OCI-LY3 (cell line): ENCODE results near the gene CNGA1.

Experiments used
- CTCF ChIP-seq: fragments of 200-600, 300-600 bp; sonication (generic); IDR thresholded peaks from 2 replicates; pipeline ENCODE4 v1.5.1; 2014; ENCODE audit warnings: antibody characterized with exemption, low read length, low read depth
- EZH2phosphoT487 ChIP-seq: fragments of 200-600 bp; shearing (Covaris generic); IDR thresholded peaks from 2 replicates; pipeline ENCODE4 v1.6.1; 2018; ENCODE audit warnings: antibody characterized with exemption, mixed run types, low read depth

- TF ChIP-seq CTCF (no peak), EZH2phosphoT487 (no peak)
Observed at GRCh38 chr4:48041535-48042137, 25.2 kb upstream of the CNGA1 start.
